ENCODE results near the gene GTPBP8. TPM values are rescaled to one million over a fixed set of nuclear protein-coding genes. Genes with fewer than 3 reads are reported as not detected.

GTPBP8 gene
- 13.8 to 17.4 TPM (median 15.4 TPM) in 5 replicates for total RNA-seq (2022; extraction: Qiagen RNA extraction; ENCODE audit: low read depth)

GRCh38 chr3:112990672-112991602 lies at the start of gene GTPBP8:
Gene GTPBP8, plus strand, starts transcription at chr3:112990984. Its CDS starts 16 bp downstream, at chr3:112991000.

GRCh38 chr3:112974894-112975293 lies 15.9 kb upstream of the GTPBP8 start, which contains the start of gene CD200R1:
Gene CD200R1, minus strand, starts transcription at chr3:112975103. Its CDS starts 246 bp downstream, at chr3:112974857.

Other genes starting within 250 kb of the GTPBP8 start
- not detected in 5 replicates for gene CD200R1L, start 144.1 kb upstream of the GTPBP8 start, total RNA-seq (2022; extraction: Qiagen RNA extraction; ENCODE audit: low read depth)
- 0.06 to 0.10 TPM (median 0.06 TPM) in 3 of 5 replicates, not detected in the others for gene CD200R1, start 15.9 kb upstream of the GTPBP8 start, total RNA-seq (2022; extraction: Qiagen RNA extraction; ENCODE audit: low read depth)
- gene BOC, start 220.6 kb downstream of the GTPBP8 start, total RNA-seq (2022; extraction: Qiagen RNA extraction; ENCODE audit: low read depth): 6.9 to 8.7 TPM (median 7.5 TPM) in 5 replicates